Stimulated activated CD8-positive, alpha-beta memory T cell treated with anti-CD3 and anti-CD28 coated beads, Interleukin-15, amount 100 ng/mL, for 48 hours (primary cell): ENCODE results near the gene HARS2.
"Not testable (repeated sequence)": the region's sequence is repeated elsewhere in the genome, so short reads cannot be mapped to it uniquely, and the experiment has no call there.

ENCODE experiments used
- DNase-seq, 2 donors: peaks; one replicate each; pipeline ENCODE4 v3.0.0-alpha.2; 2020; ENCODE audit warnings: low read depth in 2 of 2

Gene HARS2, protein sequence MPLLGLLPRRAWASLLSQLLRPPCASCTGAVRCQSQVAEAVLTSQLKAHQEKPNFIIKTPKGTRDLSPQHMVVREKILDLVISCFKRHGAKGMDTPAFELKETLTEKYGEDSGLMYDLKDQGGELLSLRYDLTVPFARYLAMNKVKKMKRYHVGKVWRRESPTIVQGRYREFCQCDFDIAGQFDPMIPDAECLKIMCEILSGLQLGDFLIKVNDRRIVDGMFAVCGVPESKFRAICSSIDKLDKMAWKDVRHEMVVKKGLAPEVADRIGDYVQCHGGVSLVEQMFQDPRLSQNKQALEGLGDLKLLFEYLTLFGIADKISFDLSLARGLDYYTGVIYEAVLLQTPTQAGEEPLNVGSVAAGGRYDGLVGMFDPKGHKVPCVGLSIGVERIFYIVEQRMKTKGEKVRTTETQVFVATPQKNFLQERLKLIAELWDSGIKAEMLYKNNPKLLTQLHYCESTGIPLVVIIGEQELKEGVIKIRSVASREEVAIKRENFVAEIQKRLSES

DNA sequence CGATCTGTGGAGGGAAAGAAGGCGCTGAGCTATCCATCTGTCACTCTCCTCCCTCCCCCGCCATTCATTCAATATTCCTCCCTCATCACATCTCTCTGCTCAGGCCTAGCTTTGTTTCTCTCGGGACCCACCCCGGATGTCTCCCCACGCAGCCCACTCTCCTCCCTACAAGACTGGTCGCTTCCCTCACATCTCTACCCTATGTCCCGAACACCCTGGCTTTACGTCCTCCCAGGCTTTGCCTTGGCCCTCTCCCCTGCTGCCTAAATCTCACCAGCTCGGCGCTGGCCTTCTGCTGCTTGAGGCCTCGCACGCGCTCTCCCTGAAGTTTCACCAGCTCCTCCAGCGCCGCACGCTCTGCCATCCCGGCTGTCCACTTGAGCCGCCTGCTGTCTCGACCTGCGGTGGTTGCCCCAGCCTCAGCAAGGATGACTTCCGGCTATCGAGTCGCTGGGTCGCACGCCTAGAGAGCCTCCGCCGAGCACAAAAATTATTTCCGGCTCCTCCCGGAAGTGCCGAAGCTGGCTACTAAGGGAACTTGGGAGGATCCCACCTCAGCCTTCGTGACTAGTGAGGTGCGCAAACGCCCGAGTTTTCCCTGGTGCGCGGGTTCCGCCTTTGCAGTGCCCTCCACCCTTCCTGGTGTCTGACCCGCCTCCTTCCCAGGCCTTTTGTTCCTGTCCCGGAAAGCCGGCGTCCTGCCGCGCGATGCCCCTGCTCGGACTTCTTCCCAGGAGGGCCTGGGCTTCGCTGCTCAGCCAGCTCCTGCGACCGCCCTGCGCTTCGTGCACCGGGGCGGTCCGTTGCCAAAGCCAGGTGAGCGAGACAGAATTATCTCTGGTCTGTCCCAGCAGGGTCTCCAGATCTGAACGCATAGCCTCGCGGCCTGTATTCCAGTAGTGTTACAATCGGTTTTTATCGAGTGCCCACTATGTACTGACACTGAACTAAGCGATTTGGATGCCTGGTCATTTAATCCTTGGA lies at the start of gene HARS2, which contains the start of gene HARS1:
HARS2 (plus strand) TSS at position 515 of the 984 bp plus-strand sequence; CDS start at position 709, 194 bp downstream.
HARS1 (minus strand) TSS at position 430 of the 984 bp plus-strand sequence; CDS start at position 364, 66 bp downstream.
- peak; percentile 84 to 87 for DNase-seq

DNA sequence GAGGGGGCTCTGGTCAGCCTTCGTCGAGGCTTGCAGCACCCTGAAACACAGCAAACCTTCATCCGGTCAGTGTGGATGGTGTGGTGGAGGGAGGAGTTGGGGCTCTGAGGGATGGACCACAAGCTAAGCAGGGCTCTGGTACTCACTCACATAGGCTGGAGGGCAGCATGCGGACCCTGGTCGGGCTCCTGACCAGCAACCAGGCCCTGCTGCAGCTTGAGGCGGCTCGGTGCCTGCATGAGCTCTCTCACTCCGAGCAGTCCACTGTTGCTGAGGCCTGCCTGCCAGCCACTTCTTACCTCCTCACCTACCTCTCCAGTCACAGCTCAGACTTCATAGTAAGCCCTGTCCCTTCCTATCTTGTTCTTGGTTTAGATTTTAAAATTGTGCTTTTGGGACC lies 49.5 kb upstream of the HARS2 start:
- no peak for DNase-seq

DNA sequence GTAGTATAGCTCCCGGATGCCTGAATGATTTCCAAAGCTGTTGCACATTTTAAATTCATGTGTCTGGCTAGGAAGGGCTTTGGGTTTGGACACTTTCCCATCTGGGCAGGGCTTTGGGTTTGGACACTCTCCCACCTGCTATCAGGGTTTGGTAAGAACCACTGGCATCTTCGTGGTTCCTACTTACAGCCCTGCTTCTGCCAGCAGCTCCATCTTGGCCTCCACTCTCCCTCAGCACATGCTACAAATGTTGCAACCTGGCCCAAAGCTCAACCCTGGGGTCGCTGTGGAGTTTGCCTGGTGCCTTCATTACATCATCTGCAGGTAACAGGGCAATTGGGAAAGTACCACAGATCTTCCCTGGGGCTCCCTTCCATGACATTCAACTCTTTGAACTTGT lies 48.5 kb upstream of the HARS2 start:
- DNase-seq, result no peak

DNA sequence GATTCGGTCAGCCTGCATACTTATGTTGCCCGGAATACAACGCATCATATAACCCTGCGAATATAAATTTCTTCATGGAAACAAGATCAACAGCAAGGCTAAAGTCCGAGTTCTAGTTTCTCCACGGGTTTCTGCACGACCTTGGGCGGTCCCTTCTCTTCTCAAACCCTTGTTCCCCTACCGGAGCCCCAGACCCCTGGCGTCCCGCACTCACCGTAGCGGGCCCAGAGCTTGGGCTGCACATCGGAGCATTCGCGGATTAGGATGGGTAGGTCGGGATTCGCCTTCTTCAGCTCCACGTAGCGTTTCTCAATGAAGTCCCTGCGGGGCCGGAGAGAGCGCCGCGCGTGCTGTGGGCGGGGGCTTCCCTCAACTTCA lies 44.2 kb upstream of the HARS2 start:
- no peak for DNase-seq

DNA sequence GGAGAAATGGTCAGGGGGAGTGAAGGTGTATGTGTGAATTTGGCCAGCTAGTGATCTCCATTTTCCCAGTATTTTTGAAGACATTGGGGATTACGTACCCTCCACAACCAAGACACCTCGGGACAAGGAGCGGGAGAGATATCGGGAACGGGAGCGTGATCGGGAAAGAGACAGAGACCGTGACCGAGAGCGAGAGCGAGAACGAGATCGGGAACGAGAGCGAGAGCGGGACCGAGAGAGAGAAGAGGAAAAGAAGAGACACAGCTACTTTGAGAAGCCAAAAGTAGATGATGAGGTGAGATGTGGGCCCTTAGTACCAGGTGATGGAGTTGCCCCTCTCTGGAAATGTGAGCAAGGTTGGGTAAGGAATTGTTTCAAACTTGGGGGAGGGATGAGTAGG lies 32.4 kb upstream of the HARS2 start:
- no peak for DNase-seq

DNA sequence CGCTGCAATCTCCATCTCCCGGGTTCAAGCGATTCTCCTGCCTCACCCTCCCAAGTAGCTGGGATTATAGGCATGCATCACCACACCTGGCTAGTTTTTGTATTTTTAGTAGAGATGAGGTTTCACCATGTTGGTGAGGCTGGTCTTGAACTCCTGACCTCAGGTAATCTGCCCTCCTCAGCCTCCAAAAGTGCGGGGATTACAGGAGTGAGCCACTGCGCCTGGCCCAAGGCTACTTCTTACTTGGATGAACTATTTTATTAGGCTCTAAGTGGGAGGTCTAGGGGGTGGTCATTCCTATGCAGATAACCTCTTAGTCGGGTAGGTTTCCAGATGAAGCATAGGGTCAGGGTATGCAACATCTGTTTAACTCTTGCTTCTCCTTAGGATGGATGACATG lies 30.9 kb upstream of the HARS2 start:
- not testable (repeated sequence) for DNase-seq

DNA sequence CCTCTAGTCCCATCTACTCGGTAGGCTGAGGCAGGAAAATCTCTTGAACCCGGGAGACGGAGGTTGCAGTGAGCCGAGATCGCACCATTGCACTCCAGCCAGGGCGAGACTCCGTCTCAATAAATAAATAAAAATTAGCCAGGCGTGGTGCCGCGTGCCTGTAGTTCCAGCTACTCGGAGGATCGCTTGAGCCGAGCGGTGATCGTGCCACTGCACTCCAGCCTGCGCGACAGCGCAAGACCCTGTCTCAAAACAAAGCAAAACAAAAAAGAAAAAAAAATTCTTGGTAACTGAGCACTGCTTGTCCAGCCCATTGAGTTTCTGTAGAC lies 27.3 kb upstream of the HARS2 start:
- DNase-seq, result no peak

DNA sequence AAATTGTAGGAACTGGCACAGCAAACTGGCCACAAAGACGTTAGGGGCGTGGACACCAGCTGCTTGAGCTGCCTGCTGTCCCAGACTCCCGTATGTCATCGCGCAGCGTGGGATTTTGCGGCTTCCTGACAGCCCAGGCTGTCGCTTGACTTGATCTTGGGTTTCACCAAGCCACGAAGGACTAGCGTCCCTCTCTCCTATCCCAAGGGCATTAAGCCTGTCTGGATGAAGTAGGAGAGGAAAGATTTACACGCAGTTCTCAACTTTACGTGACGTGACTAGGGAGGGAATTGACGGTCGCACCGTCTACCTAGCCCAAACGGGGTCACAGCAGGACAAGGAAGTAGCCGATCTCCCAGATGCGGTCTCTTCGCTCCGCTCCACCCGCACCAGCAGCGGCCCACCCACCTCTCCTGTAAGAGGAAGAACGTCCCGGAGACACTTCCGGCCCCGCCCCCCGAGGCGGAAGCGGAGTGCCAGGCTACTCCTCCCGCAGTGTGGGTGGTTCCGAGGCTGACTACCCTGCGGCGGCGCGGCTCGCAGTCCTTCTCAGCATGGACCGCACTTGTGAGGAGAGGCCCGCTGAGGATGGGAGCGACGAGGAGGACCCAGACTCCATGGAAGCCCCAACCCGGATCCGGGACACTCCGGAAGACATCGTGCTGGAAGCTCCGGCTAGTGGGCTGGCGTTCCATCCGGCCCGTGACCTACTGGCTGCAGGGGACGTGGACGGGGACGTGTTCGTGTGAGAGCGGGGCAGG lies 26.7 kb upstream of the HARS2 start, which contains the start of gene WDR55:
WDR55 (plus strand) TSS at position 546 of the 761 bp plus-strand sequence; CDS start at position 555, 9 bp downstream.
- peak; percentile 94 to 96 for DNase-seq

DNA sequence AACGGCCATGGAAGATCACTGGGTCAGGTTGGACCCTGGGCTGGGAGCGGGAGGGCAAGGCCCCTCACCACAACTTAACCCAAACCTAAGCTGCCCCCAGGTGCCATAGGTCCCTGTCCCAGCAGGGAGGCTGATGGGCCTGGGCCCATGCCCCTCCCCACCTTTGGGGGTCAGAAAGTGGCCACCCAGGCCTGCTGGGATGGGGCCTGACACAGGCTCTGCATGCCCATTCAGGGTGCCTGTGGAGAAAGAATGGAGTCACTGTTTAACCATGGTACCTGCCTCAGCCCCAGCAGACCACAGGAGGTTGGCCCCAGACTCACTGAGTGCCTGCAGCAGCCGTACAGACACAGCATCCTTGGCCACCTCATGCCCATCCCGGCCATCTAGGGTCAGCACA lies 20.2 kb upstream of the HARS2 start:
- DNase-seq, result not testable (repeated sequence)

DNA sequence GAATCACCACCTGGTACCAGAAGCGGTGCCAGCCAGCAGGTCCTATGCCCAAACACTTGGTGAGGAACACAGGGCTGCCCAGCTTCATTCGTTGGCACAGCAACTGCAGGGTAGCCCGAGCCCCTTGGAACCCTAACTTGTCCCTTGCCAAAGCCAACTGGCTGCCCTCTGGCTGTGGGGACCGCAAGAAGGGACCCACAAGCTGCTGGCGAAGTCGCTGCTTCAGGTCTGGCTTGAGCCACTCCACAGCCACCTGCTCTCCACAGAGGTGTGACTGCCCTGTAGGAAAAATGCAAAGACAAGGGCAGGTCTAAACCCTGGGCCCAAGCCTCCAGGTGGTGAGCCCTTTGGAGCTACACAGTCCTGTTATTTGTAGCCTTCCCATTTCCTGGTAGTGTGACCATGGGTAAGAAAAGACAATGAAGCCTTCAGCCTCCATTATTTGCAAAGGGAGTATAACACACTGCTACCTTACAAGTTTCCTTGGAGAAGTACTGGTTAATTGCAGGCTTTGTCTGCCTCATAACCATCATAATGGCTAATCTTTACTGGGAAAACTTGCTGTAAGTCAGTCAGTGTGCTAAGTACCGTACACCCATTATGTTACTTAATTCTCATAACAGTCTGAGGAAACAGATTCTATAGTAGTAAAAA lies 19.7 kb upstream of the HARS2 start:
- no peak for DNase-seq

DNA sequence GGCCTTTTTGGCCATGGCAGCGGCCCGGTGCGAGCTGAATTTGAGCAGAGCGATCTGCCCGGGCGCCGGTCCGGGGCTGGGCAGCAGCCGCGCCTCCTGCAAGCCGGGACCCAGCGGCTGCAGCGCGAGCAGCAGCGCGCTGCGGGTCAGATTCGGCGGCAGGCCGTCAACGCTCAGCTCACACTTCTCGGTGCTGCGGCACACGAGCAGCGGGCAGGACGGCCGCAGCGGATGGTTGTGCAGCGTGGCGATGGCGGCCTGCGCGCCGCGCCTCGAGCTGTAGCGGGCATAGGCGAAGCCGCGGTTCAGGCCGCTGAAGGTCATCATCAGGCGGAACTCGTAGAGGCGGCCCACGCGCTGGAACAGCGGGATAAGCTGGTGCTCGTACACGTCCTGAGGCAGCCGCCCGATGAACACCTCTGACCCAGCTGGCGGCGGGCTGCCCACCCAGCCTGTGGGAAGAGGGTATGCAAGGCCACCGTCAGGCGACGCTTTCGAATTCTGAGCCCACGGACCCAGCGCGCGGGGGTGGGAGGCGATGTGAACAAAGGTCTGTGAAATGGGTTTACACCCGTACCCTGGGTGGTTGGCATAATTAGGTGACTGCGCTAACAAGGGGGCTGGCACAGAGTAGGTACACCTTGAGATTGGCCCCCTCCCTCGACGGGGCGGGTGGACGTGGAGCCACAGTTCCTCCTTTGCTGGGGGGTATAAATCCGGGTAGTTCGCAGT lies 18.6 kb upstream of the HARS2 start:
- no peak for DNase-seq

DNA sequence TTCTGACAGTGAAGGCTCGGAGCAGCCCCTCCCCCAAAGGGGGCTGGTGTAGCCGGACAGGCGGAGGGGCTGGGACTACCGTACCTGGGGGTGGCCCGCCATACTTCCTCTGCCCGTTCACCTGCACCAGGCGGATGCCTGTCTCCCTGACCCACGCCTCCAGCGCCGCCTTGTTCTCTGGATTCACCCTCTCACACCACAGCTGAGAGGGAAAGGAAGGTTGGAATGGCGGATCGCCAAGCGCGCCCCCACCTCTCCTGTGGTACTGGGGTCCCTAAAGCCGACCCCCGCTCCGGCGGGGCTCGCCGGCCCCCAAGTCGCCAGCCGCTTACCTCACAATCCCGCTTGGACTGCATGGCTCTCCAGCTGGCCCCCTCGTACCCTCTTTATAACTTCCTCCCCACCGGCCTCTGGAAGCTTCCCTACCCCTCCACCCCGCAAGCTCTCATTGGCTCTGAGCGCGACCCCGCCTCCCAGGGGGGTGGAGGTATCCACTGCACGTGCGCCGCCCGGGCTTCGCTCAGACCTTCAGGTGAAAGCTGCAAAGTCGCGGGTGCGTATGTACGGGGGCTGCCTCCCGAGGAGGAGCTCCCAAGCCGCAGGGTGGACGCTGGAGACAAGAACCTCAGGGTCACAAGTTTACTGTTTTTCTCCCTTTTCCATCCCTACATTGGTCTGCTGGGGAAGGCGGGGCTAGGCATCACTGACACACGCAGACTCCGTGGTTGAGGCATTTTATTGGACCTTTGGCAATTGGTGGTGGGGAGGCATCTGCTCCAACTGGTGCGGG lies 17.9 kb upstream of the HARS2 start, which contains the start of gene DND1:
DND1 (minus strand) TSS at position 390 of the 790 bp plus-strand sequence; CDS start at position 356, 34 bp downstream.
- no peak for DNase-seq

DNA sequence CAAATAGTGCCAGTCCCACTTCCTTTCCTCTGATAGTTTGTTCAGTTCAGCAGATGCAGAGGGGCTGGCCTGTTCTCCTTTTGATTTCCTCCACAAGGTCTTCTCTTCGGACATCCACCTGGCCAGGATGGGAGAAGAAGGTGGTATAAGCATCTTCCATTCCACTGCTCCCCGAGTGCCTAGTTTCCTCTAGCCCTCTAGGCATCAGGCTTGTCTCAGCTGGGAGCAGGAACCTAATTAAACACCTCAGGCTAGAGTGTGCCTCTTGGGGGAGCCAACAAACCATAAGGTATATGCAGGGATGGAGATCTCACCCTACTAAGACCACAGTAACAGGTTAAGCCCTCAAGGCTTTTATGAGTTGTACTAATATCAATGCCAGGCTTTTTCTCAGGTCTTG lies 17.0 kb upstream of the HARS2 start:
- no peak for DNase-seq

DNA sequence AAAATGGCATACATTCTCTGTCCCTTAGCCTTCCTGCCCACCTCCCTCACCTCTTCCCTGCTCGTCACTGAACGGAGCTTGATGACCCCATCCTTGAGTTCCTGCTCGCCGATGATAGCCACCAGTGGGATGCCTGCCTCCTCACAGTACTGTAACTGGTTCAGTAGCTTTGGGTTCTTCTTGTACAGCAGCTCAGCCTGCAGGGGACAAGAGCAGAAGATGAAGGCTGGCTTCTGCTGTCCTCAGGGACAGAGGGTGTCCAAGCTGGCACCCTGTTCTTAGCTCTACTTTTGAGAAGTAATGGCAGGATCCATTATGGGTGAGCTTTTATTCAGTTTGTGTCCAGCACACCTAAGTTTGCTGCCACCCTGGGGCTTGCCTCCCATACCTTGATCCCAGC lies 16.6 kb upstream of the HARS2 start:
- DNase-seq, result no peak

DNA sequence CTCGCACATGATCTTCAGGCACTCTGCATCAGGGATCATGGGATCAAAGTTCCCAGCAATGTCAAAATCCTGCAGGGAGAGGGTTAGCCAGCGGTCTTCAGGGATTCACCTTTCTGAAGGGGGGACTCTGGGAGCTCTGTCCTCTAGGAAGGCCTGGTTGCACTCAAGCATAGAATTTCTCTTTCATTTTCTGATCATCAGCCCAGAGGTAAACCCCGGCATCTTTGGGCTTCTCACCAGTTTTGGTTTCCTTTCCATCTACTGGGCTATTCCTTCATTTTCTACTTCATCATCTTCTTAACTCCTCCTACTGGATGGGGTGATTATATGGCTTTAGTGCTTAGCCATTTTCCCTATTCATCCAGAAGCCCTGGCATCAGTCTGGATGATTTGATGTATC lies 13.3 kb upstream of the HARS2 start:
- no peak for DNase-seq

DNA sequence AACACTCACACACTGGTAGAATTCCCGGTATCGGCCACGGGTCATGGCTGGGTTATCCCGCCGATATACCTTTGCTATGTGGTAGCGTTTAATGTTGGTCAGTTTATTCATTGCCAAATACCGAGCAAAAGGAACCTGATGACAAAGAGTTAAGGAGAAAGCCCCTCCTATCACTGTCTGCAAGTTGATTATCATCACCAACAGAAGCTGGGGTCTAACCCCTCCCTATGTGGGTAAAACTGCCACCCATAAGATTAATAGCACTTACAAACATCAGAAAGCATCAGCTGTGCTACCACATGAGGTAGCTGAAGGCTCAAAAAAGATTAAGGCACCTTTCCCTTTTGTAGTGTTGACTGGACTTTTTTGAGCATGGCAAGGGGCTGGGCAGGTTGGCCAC lies 12.3 kb upstream of the HARS2 start:
- DNase-seq, result no peak

DNA sequence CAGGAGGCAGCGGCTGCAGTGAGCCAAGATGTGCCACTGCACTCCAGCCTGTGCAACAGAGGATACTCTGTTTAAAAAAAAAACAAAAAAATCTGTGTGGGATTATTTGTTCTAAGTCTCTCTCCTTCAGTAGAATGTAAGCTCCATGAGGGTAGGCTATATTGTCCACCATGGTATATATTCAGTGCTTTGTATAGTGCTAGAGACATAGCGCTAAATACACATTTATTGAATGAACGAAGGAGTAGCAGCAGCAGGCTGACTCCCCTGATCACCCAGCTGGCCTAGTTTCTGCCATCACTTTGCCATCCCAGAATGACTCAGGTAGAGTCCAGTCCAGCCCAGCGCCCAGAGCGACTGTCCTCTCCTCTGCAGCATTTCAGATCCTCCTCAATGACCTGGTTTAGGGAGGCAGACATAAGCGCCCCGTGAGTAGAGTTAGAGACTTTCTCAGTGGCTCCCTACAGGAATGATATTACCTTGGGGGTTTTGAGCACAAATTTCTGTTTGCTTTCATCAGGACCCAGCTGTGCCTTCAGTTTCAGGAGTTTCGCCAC lies 801 bp upstream of the HARS2 start:
- no peak for DNase-seq

DNA sequence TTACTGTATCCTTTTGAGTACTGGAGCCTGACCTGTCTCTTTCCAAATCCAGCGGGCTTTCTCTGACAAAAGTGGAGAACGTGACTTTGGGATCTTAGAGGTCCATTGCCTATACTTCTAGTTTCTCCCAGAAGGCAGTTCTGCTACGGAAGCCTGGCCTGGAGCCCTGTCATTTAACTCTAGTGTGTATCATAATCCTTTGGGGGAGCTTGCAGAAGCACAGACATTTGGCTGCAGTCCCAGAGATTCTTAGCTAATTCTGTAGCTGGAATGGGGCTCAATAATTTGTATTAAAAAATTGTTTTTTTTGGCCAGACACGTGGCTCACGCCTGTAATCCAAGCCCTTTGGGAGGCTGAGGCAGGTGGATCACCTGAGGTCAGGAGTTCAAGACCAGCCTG lies 3.0 kb downstream of the HARS2 start:
- DNase-seq, result no peak

DNA sequence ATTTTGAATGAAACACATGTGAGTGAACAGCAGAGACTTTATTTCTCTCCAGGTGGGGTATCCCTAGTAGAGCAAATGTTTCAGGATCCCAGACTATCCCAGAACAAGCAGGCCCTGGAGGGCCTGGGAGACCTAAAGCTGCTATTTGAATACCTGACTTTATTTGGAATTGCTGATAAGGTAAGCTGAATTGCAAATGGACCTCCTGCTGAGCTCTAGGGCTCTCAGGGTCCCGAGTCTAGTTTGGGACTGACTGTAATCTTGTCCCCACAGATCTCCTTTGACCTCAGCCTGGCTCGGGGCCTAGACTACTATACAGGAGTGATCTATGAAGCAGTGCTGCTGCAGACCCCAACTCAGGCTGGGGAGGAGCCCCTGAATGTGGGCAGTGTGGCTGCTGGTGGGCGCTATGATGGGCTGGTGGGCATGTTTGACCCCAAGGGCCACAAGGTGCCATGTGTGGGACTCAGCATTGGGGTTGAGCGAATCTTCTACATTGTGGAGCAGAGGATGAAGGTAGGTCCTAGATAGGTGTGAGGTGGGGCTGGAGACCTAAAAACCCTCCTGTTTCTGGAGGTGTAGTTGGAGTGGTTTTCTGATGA lies 5.7 kb downstream of the HARS2 start:
- no peak for DNase-seq
